GM18519 (cell line): ENCODE data around the gene SLC12A9.
"Not testable (repeated sequence)": the region's sequence is repeated elsewhere in the genome, so short reads cannot be mapped to it uniquely, and the experiment has no call there.

ENCODE experiments used
- ATAC-seq: cut with Tn5 transposase; IDR thresholded peaks from one replicate; pipeline ENCODE4 v1.9.1; 2021; ENCODE audit warnings: mild to moderate bottlenecking, moderate library complexity; ENCODE audit not compliant: unreplicated experiment, low FRiP score

Gene SLC12A9

DNA sequence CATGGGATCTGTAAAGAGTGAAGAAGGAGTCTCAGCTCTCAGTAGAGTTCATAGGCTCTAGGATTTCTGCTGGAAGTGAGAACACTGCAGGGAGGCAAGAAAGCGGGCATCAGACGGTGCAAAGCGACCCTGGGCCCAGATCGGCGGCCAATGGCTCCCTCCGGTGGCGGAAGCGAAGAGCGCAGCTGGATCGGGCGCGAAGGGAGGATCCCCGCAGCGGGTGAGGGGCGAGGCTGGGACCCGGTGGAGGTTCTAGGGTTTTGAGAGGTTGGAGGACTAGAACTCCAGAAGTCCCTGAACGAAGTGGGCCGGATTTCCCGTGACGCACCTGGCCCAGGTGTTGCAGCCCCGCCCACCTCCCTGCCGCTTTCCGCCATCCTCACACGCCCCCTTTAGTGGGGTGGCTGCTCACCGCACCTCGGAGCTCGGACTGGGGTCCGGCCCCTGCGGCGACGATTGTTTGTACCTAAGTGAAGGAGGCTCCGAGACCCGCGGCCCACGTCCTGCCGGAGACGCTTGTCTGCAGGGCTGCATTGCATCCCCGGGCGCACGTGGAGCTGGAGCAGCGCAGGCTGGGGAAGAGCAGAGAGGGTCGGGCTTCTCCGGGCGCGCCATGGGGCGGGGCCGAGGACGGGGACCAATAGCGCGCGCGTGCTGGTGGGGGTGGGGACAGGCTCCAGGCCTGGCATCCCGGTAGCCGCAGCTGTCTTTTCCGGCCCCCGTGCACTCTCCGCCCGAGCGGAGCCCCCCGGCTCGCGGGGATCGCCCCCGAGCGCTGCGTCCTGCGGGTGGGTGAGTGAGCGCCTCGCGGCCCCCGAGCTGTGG is at the start of gene SLC12A9:
TSS of gene SLC12A9 (plus strand) at position 666 of the 825 bp plus-strand sequence. CDS start 1,485 bp downstream, outside the sequence.
- no peak for ATAC-seq

- ATAC-seq, result no peak
These were observed 49.6 kb upstream of the SLC12A9 start for GRCh38 chr7:100802951-100803350.

DNA sequence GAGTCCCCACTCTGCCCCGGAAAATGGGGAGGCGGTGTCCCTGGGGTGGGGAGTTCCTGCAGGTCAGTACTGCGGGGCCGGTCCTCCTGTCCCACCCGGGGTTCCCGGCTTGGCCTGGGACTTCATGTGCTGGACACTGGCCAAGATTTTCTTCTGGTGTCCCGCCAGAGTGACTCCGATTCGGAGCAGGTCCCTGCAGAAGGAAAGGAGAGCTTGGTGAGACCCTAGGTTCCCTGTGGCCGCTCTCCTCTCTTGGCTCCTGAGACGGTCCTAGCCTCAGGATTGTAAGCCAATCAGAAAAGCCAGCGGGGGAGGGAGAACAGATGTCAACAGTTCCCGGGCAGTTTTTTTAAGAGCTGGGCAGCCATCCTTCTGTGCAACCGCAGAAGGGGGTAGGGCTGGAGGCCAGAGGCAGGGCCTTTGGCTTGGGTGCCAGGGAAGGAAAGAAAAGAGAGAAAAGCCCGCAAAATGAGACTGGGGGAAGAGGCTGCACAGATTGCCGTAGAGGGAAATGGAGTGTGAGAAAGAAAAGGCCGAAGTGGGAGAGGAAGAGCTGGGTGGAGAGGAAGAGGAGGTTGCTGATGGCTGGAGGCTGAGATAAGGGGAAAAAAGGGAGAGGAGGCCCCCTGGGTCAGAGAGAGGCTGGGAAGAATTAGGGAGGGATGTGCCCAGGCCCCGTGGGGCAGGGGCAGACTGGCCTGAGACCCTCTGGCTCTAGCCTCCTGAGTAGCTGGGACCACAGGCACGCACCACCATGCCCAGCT is 48.9 kb upstream of the SLC12A9 start:
- ATAC-seq, result peak; percentile 74

DNA sequence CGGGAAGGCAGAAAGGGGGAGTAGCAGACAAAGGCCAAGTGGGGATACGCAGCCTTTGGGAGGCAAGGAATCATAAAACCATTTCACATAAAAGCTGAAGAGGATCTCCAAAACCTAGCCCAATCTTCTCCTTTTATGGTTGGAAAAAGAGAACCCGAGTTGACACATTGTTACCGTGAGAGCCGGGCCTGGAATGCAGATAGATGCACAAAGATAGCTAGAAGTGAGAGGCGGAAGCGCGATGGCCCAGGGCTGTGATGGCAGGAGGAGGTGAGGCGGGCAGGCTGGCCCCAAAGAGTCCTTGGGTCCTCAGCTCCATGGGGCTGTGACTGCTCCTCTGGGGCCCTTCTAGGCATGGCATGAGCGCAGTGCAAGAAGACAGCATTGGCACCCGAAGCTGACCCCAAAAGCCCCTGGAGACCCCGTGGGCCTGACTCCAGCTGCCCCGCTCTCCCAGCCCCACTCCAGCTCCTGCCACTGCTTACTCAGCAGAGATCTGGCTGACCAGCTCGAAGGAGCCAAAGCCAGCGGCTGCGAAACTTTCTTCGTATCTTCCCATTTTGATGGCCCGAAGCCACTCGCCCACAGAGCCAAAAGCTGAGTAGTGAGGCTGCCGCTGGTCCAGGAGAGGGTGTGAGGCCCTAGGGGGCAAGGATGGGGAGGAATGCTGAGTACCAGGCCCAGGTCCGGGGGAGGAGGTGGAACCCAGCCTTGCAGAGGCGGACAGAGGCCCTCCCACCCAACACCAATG is 47.7 kb upstream of the SLC12A9 start:
- no peak for ATAC-seq

DNA sequence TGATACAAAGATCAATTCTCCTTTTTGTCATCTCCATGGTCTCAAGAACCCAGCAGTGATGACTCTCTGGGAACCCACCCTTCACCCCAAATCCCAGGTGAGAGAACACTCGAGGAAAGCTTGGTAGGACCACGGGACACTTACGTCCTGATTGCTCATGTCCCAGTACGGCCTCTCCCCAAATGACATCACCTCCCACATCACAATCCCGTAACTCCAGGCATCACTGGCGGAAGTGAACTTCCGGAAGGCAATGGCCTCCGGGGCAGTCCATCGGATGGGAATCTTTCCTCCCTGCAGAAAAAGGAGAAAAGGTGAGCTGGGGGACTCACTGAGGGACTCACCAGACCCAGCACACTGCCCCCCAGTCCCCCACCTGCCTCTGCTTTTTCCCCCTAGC is 46.2 kb upstream of the SLC12A9 start:
- no peak for ATAC-seq

GRCh38 chr7:100806883-100807282 is 45.6 kb upstream of the SLC12A9 start:
- not testable (repeated sequence) for ATAC-seq

DNA sequence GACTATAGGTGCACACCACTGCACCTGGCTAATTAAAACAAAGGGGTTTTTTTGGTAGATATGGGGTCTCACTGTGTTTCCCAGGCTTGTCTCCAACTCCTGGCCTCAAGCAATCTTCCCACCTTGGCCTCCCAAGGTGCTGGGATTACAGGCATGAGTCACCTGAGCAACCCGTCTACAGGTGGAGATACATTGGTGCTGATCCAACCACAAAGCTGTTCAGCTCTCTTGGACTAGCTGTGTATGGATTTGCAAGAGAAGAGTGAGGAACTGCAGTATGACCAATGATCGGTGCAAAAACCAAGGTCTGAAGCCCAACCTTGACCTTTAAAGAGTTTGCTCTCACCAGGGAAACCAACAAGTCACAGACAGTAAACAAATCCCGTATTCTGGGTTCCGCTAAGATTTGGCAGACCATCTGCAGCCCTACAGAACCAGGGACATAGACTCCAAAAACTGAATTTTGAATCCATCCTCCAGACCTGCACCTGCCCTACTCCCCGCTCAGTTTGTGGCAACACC is 44.1 kb upstream of the SLC12A9 start:
- ATAC-seq, result no peak

- no peak for ATAC-seq
These were observed 41.0 kb upstream of the SLC12A9 start for GRCh38 chr7:100811480-100811879.

GRCh38 chr7:100812729-100813128 is 39.8 kb upstream of the SLC12A9 start:
- no peak for ATAC-seq

DNA sequence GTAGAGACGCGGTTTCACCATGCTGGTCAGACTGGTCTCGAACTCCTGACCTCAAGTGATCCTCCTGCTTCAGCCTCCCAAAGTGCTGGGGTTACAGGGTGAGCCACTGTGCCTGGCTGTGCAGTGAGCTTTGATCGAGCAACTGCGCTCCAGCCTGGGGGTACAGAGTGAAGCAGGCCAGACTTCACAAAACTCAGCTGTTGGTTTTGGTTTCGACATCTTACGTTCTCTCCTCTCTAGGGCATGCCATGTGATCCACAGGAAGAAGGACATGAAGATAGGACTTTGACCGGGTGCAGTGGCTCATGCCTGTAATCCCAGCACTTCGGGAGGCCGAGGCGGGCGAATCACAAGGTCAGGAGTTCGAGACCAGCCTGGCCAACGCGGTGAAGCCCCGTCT is 36.0 kb upstream of the SLC12A9 start:
- ATAC-seq, result not testable (repeated sequence)

GRCh38 chr7:100817097-100817496 is 35.4 kb upstream of the SLC12A9 start:
- ATAC-seq, result no peak

GRCh38 chr7:100818366-100818765 is 34.1 kb upstream of the SLC12A9 start:
- ATAC-seq, result no peak

GRCh38 chr7:100818825-100819224 is 33.7 kb upstream of the SLC12A9 start:
- ATAC-seq, result no peak

GRCh38 chr7:100819586-100819985 is 32.9 kb upstream of the SLC12A9 start:
- no peak for ATAC-seq

DNA sequence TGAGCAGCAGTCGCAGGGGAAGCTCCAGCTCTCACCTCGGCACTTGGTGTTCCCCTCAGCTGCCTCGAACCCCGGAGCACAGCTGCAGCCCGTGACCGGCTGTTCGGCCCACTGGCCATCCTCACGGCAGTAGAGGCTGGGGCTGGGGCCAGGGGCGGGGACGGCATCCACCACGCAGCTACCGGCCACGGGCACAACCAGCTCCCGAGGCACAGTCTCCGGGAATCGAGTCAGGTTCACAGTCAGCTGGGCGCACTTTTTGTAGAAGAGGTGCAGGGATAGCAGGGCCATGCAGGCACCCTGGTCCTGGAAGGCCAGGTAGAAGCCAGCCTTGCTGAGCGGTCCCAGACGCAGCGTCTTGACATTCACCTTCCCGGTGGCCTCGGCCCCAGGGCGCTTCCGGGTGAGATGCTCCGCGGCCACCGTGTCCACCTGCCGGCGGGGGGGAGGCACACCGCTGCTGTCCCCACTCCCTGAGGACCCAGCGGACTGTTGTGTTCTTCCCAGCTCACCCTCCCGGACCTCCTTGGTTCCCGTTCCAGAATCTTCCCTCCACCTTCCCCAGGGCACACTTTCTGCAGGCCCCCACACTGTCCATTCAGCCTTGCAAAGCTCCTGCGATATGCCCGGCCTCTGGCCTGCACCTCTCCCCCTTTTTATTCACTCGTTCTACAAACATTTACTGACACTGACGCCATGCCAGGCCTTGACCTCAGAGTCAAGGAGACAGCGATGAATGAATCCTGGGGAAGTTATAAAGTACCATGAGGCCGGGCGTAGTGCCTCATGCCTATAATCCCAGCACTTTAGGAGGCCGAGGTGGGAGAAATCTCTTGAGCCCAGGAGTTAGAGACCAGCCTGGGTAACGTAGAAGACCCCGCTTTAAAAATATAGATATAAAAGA is 30.0 kb upstream of the SLC12A9 start:
- ATAC-seq, result no peak

DNA sequence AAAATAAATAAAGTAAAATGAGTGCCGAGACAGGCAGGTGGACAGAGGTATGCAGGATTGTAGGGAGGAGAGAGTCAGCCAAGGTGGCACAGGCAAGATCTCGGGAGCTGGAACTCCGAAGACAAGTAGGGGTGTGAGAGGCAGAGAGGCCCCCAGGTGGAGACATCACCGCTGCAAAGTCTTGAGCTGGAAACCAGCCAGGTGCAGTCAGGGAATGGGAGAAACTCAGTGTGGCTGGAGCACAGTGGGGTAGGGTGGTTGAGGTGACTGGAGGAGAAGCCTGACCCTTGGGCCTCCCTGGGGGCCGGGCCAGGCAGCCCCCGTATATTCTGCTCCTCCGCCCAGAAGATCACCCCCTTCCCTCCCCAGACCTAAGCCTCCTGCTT is 29.4 kb upstream of the SLC12A9 start:
- ATAC-seq, result no peak

GRCh38 chr7:100823534-100823933 is 29.0 kb upstream of the SLC12A9 start:
- no peak for ATAC-seq

- no peak for ATAC-seq
These were observed 27.9 kb upstream of the SLC12A9 start for GRCh38 chr7:100824499-100825214.

GRCh38 chr7:100825215-100825671 is 27.3 kb upstream of the SLC12A9 start:
- ATAC-seq, result no peak
